WTC11 (cell line): Measurements from ENCODE around the gene FBXL2. TPM values are rescaled to one million over a fixed set of nuclear protein-coding genes. Genes with fewer than 3 reads are reported as not detected.

Source experiments
- ATAC-seq: fragments of 200-7000 bp; cut with Tn5 transposase; 2 replicates; pipeline ENCODE4 v1.10.0; 2021; ENCODE audit warnings: mild to moderate bottlenecking, moderate library complexity
- CTCF ChIA-PET: fragments of 300-600 bp; sonication (Branson Sonifier 250); formaldehyde crosslinking; loops from one replicate; lab custom pipeline; 2021; ENCODE audit warnings: antibody characterized with exemption; lab: Charles Lee
- POLR2A ChIA-PET: fragments of 350-600 bp; sonication (Branson Sonifier 250); formaldehyde crosslinking; loops from one replicate; lab custom pipeline; 2021; ENCODE audit warnings: antibody characterized with exemption; lab: Charles Lee
- DNase-seq: peaks from one replicate; pipeline ENCODE4 v3.0.0; 2021; ENCODE audit warnings: low spot score
- H3K27ac Mint-ChIP-seq: 2 replicates; pipeline ENCODE4 v1.8.0; 2021; ENCODE audit warnings: mixed read lengths
- H3K27me3 Mint-ChIP-seq: 2 replicates; pipeline ENCODE4 v1.8.0; 2021; ENCODE audit warnings: low read depth, mild to moderate bottlenecking, moderate library complexity, mixed read lengths
- H3K36me3 Mint-ChIP-seq: 2 replicates; pipeline ENCODE4 v1.8.0; 2021; ENCODE audit warnings: mixed read lengths
- H3K4me1 Mint-ChIP-seq: 2 replicates; pipeline ENCODE4 v1.8.0; 2022; ENCODE audit warnings: mixed read lengths
- H3K4me3 Mint-ChIP-seq: 2 replicates; pipeline ENCODE4 v1.8.0; 2021; ENCODE audit warnings: mild to moderate bottlenecking, moderate library complexity, mixed read lengths
- H3K9me3 Mint-ChIP-seq: 2 replicates; pipeline ENCODE4 v1.8.0; 2021; ENCODE audit warnings: mixed read lengths
- ESRRA ChIP-seq: sonication (generic); formaldehyde crosslinking; IDR thresholded peaks from 2 replicates; pipeline ENCODE4 v1.8.1; 2022; ENCODE audit warnings: mild to moderate bottlenecking, missing genetic modification reagents, borderline replicate concordance
- FOXJ3 ChIP-seq: sonication (generic); formaldehyde crosslinking; IDR thresholded peaks from 2 replicates; pipeline ENCODE4 v1.9.0; 2021; ENCODE audit warnings: missing genetic modification reagents, mild to moderate bottlenecking, borderline replicate concordance
- FOXK1 ChIP-seq: sonication (generic); formaldehyde crosslinking; IDR thresholded peaks from 2 replicates; pipeline ENCODE4 v1.8.0; 2022; ENCODE audit warnings: mild to moderate bottlenecking, moderate library complexity, missing genetic modification reagents
- FOXP1 ChIP-seq: sonication (generic); formaldehyde crosslinking; IDR thresholded peaks from 2 replicates; pipeline ENCODE4 v1.8.0; 2022; ENCODE audit warnings: missing genetic modification reagents, mild to moderate bottlenecking, moderate library complexity, borderline replicate concordance
- HMGXB4 ChIP-seq: sonication (generic); formaldehyde crosslinking; IDR thresholded peaks from 2 replicates; pipeline ENCODE4 v1.8.1; 2023; ENCODE audit warnings: mild to moderate bottlenecking, moderate library complexity, missing genetic modification reagents
- NFE2L1 ChIP-seq: sonication (generic); formaldehyde crosslinking; IDR thresholded peaks from 2 replicates; pipeline ENCODE4 v1.8.1; 2023; ENCODE audit warnings: missing genetic modification reagents
- NR3C1 ChIP-seq: sonication (generic); formaldehyde crosslinking; conservative IDR thresholded peaks from 2 replicates; pipeline ENCODE4 v1.8.1; 2023; ENCODE audit warnings: low read depth, mild to moderate bottlenecking, missing genetic modification reagents
- RELA ChIP-seq: sonication (generic); formaldehyde crosslinking; IDR thresholded peaks from 2 replicates; pipeline ENCODE4 v1.8.1; 2022; ENCODE audit warnings: missing genetic modification reagents, mild to moderate bottlenecking, borderline replicate concordance
- TCF7 ChIP-seq: sonication (generic); formaldehyde crosslinking; IDR thresholded peaks from 2 replicates; pipeline ENCODE4 v1.8.0; 2022; ENCODE audit warnings: mild to moderate bottlenecking, low read depth, missing genetic modification reagents, moderate library complexity
- TP53 ChIP-seq: sonication (generic); formaldehyde crosslinking; IDR thresholded peaks from 2 replicates; pipeline ENCODE4 v1.8.1; 2023; ENCODE audit warnings: mild to moderate bottlenecking, missing genetic modification reagents
- ZNF263 ChIP-seq: sonication (generic); formaldehyde crosslinking; IDR thresholded peaks from 2 replicates; pipeline ENCODE4 v1.8.1; 2022; ENCODE audit warnings: low read depth, mild to moderate bottlenecking, moderate library complexity, missing genetic modification reagents
- ZNF281 ChIP-seq: sonication (generic); formaldehyde crosslinking; IDR thresholded peaks from 2 replicates; pipeline ENCODE4 v1.8.0; 2023; ENCODE audit warnings: mild to moderate bottlenecking, missing genetic modification reagents
- ZNF317 ChIP-seq: sonication (generic); formaldehyde crosslinking; IDR thresholded peaks from 2 replicates; pipeline ENCODE4 v1.8.1; 2023; ENCODE audit warnings: low read depth, mild to moderate bottlenecking, moderate library complexity, missing genetic modification reagents, borderline replicate concordance
- total RNA-seq: library from RNA; stranded (reverse); gene quantifications from 3 replicates; pipeline ENCODE4 v1.2.3, GENCODE V29; 2021
- TF ChIP-seq, protein P1 (sequence below): sonication (generic); formaldehyde crosslinking; IDR thresholded peaks from 2 replicates; pipeline ENCODE4 v1.8.0; 2023; ENCODE audit warnings: missing genetic modification reagents, mild to moderate bottlenecking, borderline replicate concordance
- TF ChIP-seq, protein P2 (sequence below): sonication (generic); formaldehyde crosslinking; IDR thresholded peaks from 2 replicates; pipeline ENCODE4 v1.8.0; 2022; ENCODE audit warnings: missing genetic modification reagents
- TF ChIP-seq, protein P3 (sequence below): sonication (generic); formaldehyde crosslinking; IDR thresholded peaks from 2 replicates; pipeline ENCODE4 v1.8.1; 2023; ENCODE audit warnings: mild to moderate bottlenecking, missing genetic modification reagents, moderate library complexity

The FBXL2 gene
- total RNA-seq, 1 experiment from 2014 or later, result 2.9 TPM

- ChIA-PET CTCF (interaction anchor here (0.6 to 1.3 kb wide), 2 partner anchors 22 to 251 kb away, joined by 3 to 4 read pairs; no protein-coding TSS in a partner anchor), POLR2A (no interaction called here)
- no peak overlapping the region for H3K27ac Mint-ChIP-seq
- peaks cover 82% of the 10 kb centered on the region for H3K36me3 Mint-ChIP-seq
- DNase-seq (no peak), ATAC-seq (no peak)
- H3K4me3 Mint-ChIP-seq, result no peak overlapping the region
- H3K27me3 Mint-ChIP-seq, result no peaks in the 10 kb centered on the region
- H3K4me1 Mint-ChIP-seq, result no peaks in the 10 kb centered on the region
- TF ChIP-seq FOXP1 (CRISPR knock-in tag) (no peak), TP53 (CRISPR knock-in tag) (no peak), RELA (CRISPR knock-in tag) (no peak), FOXJ3 (CRISPR knock-in tag) (no peak), FOXK1 (CRISPR knock-in tag) (no peak), ZNF263 (CRISPR knock-in tag) (no peak)
- TF ChIP-seq, protein P1, sequence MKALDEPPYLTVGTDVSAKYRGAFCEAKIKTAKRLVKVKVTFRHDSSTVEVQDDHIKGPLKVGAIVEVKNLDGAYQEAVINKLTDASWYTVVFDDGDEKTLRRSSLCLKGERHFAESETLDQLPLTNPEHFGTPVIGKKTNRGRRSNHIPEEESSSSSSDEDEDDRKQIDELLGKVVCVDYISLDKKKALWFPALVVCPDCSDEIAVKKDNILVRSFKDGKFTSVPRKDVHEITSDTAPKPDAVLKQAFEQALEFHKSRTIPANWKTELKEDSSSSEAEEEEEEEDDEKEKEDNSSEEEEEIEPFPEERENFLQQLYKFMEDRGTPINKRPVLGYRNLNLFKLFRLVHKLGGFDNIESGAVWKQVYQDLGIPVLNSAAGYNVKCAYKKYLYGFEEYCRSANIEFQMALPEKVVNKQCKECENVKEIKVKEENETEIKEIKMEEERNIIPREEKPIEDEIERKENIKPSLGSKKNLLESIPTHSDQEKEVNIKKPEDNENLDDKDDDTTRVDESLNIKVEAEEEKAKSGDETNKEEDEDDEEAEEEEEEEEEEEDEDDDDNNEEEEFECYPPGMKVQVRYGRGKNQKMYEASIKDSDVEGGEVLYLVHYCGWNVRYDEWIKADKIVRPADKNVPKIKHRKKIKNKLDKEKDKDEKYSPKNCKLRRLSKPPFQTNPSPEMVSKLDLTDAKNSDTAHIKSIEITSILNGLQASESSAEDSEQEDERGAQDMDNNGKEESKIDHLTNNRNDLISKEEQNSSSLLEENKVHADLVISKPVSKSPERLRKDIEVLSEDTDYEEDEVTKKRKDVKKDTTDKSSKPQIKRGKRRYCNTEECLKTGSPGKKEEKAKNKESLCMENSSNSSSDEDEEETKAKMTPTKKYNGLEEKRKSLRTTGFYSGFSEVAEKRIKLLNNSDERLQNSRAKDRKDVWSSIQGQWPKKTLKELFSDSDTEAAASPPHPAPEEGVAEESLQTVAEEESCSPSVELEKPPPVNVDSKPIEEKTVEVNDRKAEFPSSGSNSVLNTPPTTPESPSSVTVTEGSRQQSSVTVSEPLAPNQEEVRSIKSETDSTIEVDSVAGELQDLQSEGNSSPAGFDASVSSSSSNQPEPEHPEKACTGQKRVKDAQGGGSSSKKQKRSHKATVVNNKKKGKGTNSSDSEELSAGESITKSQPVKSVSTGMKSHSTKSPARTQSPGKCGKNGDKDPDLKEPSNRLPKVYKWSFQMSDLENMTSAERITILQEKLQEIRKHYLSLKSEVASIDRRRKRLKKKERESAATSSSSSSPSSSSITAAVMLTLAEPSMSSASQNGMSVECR (CRISPR knock-in tag), result no peak
- TF ChIP-seq, protein P2, sequence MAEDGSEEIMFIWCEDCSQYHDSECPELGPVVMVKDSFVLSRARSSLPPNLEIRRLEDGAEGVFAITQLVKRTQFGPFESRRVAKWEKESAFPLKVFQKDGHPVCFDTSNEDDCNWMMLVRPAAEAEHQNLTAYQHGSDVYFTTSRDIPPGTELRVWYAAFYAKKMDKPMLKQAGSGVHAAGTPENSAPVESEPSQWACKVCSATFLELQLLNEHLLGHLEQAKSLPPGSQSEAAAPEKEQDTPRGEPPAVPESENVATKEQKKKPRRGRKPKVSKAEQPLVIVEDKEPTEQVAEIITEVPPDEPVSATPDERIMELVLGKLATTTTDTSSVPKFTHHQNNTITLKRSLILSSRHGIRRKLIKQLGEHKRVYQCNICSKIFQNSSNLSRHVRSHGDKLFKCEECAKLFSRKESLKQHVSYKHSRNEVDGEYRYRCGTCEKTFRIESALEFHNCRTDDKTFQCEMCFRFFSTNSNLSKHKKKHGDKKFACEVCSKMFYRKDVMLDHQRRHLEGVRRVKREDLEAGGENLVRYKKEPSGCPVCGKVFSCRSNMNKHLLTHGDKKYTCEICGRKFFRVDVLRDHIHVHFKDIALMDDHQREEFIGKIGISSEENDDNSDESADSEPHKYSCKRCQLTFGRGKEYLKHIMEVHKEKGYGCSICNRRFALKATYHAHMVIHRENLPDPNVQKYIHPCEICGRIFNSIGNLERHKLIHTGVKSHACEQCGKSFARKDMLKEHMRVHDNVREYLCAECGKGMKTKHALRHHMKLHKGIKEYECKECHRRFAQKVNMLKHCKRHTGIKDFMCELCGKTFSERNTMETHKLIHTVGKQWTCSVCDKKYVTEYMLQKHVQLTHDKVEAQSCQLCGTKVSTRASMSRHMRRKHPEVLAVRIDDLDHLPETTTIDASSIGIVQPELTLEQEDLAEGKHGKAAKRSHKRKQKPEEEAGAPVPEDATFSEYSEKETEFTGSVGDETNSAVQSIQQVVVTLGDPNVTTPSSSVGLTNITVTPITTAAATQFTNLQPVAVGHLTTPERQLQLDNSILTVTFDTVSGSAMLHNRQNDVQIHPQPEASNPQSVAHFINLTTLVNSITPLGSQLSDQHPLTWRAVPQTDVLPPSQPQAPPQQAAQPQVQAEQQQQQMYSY (CRISPR knock-in tag), result no peak
- TF ChIP-seq, protein P3, sequence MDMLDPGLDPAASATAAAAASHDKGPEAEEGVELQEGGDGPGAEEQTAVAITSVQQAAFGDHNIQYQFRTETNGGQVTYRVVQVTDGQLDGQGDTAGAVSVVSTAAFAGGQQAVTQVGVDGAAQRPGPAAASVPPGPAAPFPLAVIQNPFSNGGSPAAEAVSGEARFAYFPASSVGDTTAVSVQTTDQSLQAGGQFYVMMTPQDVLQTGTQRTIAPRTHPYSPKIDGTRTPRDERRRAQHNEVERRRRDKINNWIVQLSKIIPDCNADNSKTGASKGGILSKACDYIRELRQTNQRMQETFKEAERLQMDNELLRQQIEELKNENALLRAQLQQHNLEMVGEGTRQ, result no peak
- TF ChIP-seq, all 79 proteins: peak for 0
- no peaks in the 10 kb centered on the region for H3K9me3 Mint-ChIP-seq
Observed at GRCh38 chr3:33394403-33395054, 117.3 kb downstream of the FBXL2 start.

DNA sequence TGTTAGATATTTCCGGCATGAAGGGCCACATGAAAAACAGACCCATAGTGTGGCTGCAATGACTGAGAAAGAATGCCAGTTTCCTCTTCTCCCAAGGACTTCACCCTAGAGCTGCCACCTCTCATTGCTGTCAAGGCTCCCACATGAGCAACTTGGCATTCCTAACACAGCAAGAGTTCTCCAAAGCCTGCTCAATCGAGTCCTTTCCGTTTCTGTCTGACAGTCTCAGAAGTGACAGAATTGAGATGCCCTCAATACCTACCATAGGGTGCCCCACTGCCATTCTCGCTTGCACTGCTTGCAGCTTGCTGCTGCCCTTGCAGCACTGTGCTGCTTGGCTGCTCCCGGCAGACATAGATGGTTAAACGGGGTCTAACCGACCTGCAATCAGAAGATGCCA, 118.7 kb downstream of the FBXL2 start:
- CTCF ChIA-PET, result interaction anchor here (0.6 kb wide), 3 partner anchors 106 to 335 kb away, joined by 3 to 4 read pairs (median 3); no protein-coding TSS in a partner anchor
- POLR2A ChIA-PET, result no interaction called here
- Mint-ChIP-seq H3K4me3 (no peak overlapping the region), H3K4me1 (no peaks in the 10 kb centered on the region), H3K36me3 (peaks cover 79% of the 10 kb centered on the region), H3K27me3 (no peaks in the 10 kb centered on the region), H3K27ac (no peak overlapping the region), H3K9me3 (no peaks in the 10 kb centered on the region)
- ATAC-seq, result no peak
- TF ChIP-seq, protein P2 (CRISPR knock-in tag), result no peak
- TF ChIP-seq ZNF317 (no peak), ZNF281 (CRISPR knock-in tag) (no peak), TCF7 (CRISPR knock-in tag) (no peak), NR3C1 (CRISPR knock-in tag) (no peak), NFE2L1 (CRISPR knock-in tag) (no peak), HMGXB4 (CRISPR knock-in tag) (no peak), ESRRA (CRISPR knock-in tag) (no peak)
- DNase-seq, result no peak
